Measurements from ENCODE around the gene ARSI. TPM values are rescaled to one million over a fixed set of nuclear protein-coding genes. Genes with fewer than 3 reads are reported as not detected.

The ARSI gene
- total RNA-seq, 1 donor from 2014 or later = not detected

DNA sequence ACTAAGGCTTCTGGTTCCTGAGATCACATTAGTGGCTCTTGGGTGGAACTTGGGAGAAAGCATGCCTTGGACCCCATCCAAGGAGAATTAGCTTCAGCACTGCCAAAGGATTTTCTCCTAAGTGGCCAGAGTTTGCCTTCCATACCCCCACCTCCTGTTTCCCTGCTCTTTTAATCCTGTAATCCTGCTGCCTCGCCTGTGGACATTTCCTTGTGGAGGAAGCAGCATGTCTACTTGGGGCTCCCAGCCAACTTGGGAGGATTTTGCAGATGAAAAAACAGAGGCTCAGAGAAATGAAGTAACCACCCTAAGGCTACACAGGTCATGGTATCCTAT is 1.6 kb downstream of the ARSI start:
- H3K27me3 Mint-ChIP-seq = peaks cover 36% of the 10 kb centered on the region

DNA sequence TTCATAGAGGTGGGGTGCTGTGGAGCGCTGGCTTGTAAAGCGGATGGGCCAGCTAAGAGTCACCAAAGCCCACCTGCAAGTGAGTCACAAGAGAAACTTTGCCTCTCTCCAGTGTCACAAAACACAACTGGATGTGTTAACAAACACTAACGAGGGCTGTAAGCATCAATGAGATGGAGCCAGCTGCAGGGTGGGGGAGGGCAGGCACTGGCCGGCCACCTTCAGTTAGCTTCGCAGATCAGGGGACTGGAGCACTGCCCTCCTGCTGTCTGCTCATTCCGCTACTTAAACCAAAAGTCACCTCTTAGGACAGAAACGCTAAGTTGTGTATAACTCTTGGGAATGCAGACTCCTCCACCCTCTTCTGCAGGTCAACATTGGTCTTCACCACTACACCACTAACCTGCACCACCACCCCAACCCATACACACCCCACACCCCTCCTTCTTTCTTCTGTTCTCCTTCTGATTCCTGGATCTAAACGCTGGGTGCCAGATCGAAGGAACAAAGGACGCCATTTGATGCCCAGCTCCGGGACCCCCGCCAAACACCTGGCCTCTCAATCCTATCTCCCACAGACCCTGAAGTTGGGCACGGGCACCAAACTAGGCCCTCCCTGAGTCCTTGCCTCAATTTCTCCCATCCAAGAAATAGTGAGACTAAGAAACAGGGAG is 2.1 kb downstream of the ARSI start:
- Mint-ChIP-seq H3K27ac (no peak overlapping the region), H3K27me3 (peaks cover 36% of the 10 kb centered on the region), H3K4me3 (no peak overlapping the region), H3K36me3 (ENCODE audit: low read depth) (no peaks in the 10 kb centered on the region), H3K9me3 (no peaks in the 10 kb centered on the region), H3K4me1 (peaks cover 2% of the 10 kb centered on the region)
- POLR2A ChIA-PET = no interaction called here
- DNase-seq = no peak
- TF ChIP-seq, protein P1, sequence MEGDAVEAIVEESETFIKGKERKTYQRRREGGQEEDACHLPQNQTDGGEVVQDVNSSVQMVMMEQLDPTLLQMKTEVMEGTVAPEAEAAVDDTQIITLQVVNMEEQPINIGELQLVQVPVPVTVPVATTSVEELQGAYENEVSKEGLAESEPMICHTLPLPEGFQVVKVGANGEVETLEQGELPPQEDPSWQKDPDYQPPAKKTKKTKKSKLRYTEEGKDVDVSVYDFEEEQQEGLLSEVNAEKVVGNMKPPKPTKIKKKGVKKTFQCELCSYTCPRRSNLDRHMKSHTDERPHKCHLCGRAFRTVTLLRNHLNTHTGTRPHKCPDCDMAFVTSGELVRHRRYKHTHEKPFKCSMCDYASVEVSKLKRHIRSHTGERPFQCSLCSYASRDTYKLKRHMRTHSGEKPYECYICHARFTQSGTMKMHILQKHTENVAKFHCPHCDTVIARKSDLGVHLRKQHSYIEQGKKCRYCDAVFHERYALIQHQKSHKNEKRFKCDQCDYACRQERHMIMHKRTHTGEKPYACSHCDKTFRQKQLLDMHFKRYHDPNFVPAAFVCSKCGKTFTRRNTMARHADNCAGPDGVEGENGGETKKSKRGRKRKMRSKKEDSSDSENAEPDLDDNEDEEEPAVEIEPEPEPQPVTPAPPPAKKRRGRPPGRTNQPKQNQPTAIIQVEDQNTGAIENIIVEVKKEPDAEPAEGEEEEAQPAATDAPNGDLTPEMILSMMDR (IDR thresholded peaks at IDR 0.05) = no peak
- ATAC-seq (ENCODE audit: low read depth) = no peak
- CTCF ChIA-PET = no interaction called here
- intact Hi-C loops (cut with micrococcal nuclease) = no loop called here

More for the DNA sequence above, 1.6 kb downstream of the ARSI start:
- TF ChIP-seq, protein P1 (IDR thresholded peaks at IDR 0.05) = no peak
- DNase-seq (no peak), ATAC-seq (ENCODE audit: low read depth) (no peak)
- no peak overlapping the region for H3K27ac Mint-ChIP-seq
- peaks cover 2% of the 10 kb centered on the region for H3K4me1 Mint-ChIP-seq
- intact Hi-C loops (cut with micrococcal nuclease) = no loop called here
- H3K36me3 Mint-ChIP-seq (ENCODE audit: low read depth) = no peaks in the 10 kb centered on the region
- no peak overlapping the region for H3K4me3 Mint-ChIP-seq
- no peaks in the 10 kb centered on the region for H3K9me3 Mint-ChIP-seq
- POLR2A ChIA-PET = no interaction called here
- CTCF ChIA-PET = no interaction called here

DNA sequence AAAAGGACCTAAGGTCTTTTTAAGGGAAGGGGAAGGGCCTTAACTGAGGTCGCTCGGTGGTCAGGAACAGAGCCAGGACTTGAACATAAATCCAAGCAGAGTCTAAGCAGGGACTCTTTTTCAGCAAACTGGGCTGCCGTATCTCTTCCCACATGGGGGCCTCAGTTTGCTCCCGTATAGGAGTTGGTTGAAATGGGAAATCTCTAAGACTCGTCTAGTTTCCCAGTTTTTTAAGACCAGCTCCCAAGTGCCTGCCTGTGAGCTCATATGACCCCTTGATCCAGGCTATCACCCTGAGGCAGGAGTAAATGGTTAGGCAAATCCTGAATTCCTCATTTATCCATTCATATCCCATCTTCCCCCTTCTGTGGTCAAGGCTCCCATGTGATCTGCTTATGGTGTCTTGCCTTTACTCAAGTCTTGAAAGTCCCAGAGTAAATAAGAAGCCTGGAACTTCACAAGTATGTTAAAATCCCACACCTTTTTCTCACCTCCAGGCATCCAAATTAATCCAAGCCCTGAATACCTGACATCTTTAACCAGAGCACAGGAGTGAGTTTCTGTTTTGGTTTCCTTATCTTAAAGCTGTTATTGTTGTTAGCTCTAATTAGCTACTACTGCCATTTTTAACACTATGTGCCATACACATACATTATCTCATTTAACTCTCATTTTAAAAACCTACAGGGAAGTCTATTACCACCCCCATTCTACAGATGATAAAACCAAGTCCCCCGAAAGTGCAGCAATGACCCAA is 3.0 kb downstream of the ARSI start:
- Mint-ChIP-seq H3K4me3 (no peak overlapping the region), H3K4me1 (peaks cover 2% of the 10 kb centered on the region), H3K27ac (no peak overlapping the region), H3K36me3 (ENCODE audit: low read depth) (no peaks in the 10 kb centered on the region), H3K9me3 (no peaks in the 10 kb centered on the region), H3K27me3 (peaks cover 36% of the 10 kb centered on the region)
- no peak for DNase-seq
- POLR2A ChIA-PET = no interaction called here
- CTCF ChIA-PET = no interaction called here
- TF ChIP-seq, protein P1 (IDR thresholded peaks at IDR 0.05) = no peak
- intact Hi-C loops (cut with micrococcal nuclease) = no loop called here
- ATAC-seq (ENCODE audit: low read depth) = no peak

DNA sequence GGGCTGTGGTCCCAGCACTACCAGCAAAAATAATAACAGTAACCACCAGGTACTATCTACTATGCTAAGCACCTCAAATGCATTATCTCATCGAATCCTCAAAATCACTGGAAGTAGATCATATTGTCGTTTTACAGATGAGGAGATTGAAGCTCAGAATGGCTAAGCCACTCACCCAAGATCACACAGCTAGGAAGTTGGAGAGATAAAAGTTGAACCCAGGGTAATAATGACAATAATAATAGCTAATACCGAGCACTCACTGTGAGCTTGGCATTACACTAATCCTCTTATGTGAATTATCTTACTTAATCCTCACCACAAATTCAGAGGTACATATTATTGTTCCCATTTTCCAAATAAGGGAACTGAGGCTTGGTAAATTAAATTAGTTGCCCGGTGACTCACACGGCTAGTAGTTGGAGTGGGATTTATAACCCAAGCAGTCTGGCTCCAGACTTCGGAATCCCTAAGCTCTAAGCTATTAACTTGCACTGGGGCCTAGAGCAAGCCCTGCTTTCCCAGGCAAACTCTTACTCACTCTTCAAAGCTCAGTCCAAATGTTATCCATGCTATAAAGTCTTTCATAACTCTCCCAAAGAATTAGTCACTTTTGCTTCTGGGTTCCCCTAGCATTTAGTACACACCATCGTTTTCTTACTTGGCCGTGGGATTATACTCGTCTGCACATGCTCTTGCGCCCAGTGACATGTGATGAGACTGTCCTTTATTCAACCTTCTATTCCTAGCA is 3.8 kb downstream of the ARSI start:
- no peak for ATAC-seq (ENCODE audit: low read depth)
- Mint-ChIP-seq H3K36me3 (ENCODE audit: low read depth) (no peaks in the 10 kb centered on the region), H3K4me3 (no peak overlapping the region), H3K9me3 (no peaks in the 10 kb centered on the region), H3K27me3 (peaks cover 31% of the 10 kb centered on the region), H3K27ac (no peak overlapping the region), H3K4me1 (peaks cover 2% of the 10 kb centered on the region)
- TF ChIP-seq, protein P1 (IDR thresholded peaks at IDR 0.05) = no peak
- intact Hi-C loops (cut with micrococcal nuclease) = no loop called here
- ChIA-PET POLR2A (no interaction called here), CTCF (no interaction called here)
- DNase-seq = no peak

DNA sequence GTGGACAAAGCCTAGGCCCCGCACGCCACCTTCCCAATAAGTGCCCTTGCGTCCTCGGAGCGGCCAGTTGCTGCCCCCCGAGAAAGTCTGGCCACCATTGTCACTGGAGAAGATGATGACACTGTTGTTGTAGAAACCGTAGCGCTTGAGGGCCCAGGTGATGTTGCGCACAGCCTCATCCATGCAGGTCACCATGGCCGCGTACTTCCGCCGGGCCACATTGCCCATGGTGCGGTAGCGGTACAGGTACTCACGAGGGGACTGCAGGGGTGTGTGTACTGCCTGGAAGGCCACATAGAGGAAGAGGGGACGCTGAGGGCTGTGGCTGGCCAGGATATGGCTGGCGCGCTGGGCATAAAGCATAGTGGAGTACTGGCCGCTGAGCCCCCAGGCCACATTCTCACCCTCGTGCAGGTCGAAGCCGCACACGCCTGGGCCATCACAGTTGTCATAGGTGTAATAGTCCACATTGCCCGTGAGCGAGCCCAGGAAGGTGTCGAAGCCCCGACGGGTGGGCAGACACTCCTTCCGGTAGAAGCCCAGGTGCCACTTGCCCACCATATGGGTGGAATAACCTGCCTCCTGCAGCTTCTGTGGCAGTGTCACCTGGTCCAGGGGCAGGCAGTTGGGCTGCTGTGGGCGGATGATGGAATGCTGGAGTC is 4.6 kb downstream of the ARSI start:
- ChIA-PET CTCF (no interaction called here), POLR2A (no interaction called here)
- intact Hi-C loops (cut with micrococcal nuclease) = no loop called here
- TF ChIP-seq, protein P1 (IDR thresholded peaks at IDR 0.05) = no peak
- Mint-ChIP-seq H3K36me3 (ENCODE audit: low read depth) (no peaks in the 10 kb centered on the region), H3K9me3 (no peaks in the 10 kb centered on the region), H3K4me1 (peaks cover 2% of the 10 kb centered on the region), H3K4me3 (no peak overlapping the region), H3K27ac (no peak overlapping the region), H3K27me3 (peaks cover 24% of the 10 kb centered on the region)
- no peak for ATAC-seq (ENCODE audit: low read depth)
- DNase-seq = no peak
